Stimulated activated CD4-positive, alpha-beta T cell treated with anti-CD3 and anti-CD28 coated beads, TNF-alpha, amount 100 ng/mL, for 48 hours (primary cell): ENCODE measurements around the gene F2.
"Not testable (repeated sequence)": the region's sequence is repeated elsewhere in the genome, so short reads cannot be mapped to it uniquely, and the experiment has no call there.

Experiments
- DNase-seq, 3 donors: peaks; one replicate each; pipeline ENCODE4 v3.0.0-alpha.2; 2020; ENCODE audit warnings: low read depth in 3 of 3

F2 gene

GRCh38 chr11:46719048-46719542 lies at the start of gene F2:
Gene F2 (plus strand): TSS chr11:46719213. CDS start chr11:46719236, 23 bp downstream.
- no peak for DNase-seq

- DNase-seq, result no peak
Observed at GRCh38 chr11:46669711-46670139, 49.3 kb upstream of the F2 start.

GRCh38 chr11:46670521-46670920 lies 48.5 kb upstream of the F2 start:
- not testable (repeated sequence) for DNase-seq

- DNase-seq, result no peak
Observed at GRCh38 chr11:46671958-46672315, 47.1 kb upstream of the F2 start.

- no peak for DNase-seq
Observed at GRCh38 chr11:46672381-46672839, 46.6 kb upstream of the F2 start.

- DNase-seq, result no peak
Observed at GRCh38 chr11:46673713-46674462, 45.1 kb upstream of the F2 start.

- DNase-seq, result no peak
Observed at GRCh38 chr11:46674463-46675287, 44.3 kb upstream of the F2 start.

- DNase-seq, result no peak
Observed at GRCh38 chr11:46675288-46675851, 43.6 kb upstream of the F2 start.

- no peak for DNase-seq
Observed at GRCh38 chr11:46675949-46676348, 43.1 kb upstream of the F2 start.

GRCh38 chr11:46676436-46677158 lies 42.4 kb upstream of the F2 start:
- DNase-seq, result no peak

GRCh38 chr11:46677169-46677568 lies 41.8 kb upstream of the F2 start:
- no peak for DNase-seq

- DNase-seq, result no peak
Observed at GRCh38 chr11:46677991-46678740, 40.8 kb upstream of the F2 start.

- no peak for DNase-seq
Observed at GRCh38 chr11:46678741-46679130, 40.3 kb upstream of the F2 start.

- DNase-seq, result no peak
Observed at GRCh38 chr11:46679241-46680163, 39.5 kb upstream of the F2 start.

GRCh38 chr11:46680164-46680760 lies 38.8 kb upstream of the F2 start:
- DNase-seq, result no peak

- DNase-seq, result no peak
Observed at GRCh38 chr11:46680815-46681214, 38.2 kb upstream of the F2 start.

- no peak for DNase-seq
Observed at GRCh38 chr11:46681814-46682213, 37.2 kb upstream of the F2 start.

GRCh38 chr11:46682773-46683752 lies 36.0 kb upstream of the F2 start:
- no peak for DNase-seq
